Rectal smooth muscle tissue (tissue), 1 donor: Measurements from ENCODE around the gene GRID1.

ENCODE experiments used
- H3K27ac ChIP-seq: one replicate; pipeline ENCODE4 v1.7.0; 2013; ENCODE audit warnings: low read depth, low read length, inconsistent platforms
- H3K27me3 ChIP-seq: one replicate; pipeline ENCODE4 v1.7.0; 2013; ENCODE audit warnings: low read length; ENCODE audit not compliant: control insufficient read depth, insufficient read depth
- H3K36me3 ChIP-seq: one replicate; pipeline ENCODE4 v1.7.0; 2013; ENCODE audit warnings: low read length; ENCODE audit not compliant: control insufficient read depth, insufficient read depth
- H3K4me1 ChIP-seq: one replicate; pipeline ENCODE4 v1.7.0; 2013; ENCODE audit warnings: low read length; ENCODE audit not compliant: control insufficient read depth, insufficient read depth
- H3K4me3 ChIP-seq: one replicate; pipeline ENCODE4 v1.7.0; 2013; ENCODE audit warnings: low read length
- H3K9ac ChIP-seq: one replicate; pipeline ENCODE4 v1.7.0; 2013; ENCODE audit warnings: low read length

Gene GRID1

DNA sequence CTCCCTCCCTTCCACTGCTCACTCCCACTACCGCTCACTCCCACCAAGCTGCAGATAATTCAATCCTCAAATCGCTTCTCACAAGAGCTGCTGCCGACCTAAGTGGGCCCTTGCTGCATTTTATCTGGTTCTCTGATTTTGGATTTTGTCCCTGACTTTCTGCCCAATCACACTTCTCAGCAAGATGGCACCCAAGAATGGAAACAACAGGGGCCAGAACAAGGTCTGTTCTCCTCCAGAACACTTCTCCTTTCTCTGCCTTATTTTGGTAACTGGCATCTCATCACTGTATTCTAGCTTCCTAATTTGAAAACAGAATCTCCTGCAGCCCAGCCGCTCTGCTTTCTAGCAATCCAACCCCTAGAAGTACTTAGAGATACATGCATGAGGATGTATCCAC lies 172.8 kb downstream of the GRID1 start:
- H3K36me3 ChIP-seq = no peaks in the 10 kb centered on the region
- H3K27ac ChIP-seq = no peak overlapping the region
- no peaks in the 10 kb centered on the region for H3K27me3 ChIP-seq
- H3K9ac ChIP-seq = no peak overlapping the region
- no peaks in the 10 kb centered on the region for H3K4me1 ChIP-seq
- no peak overlapping the region for H3K4me3 ChIP-seq

- Histone ChIP-seq H3K4me1 (no peaks in the 10 kb centered on the region), H3K27ac (no peak overlapping the region), H3K36me3 (no peaks in the 10 kb centered on the region), H3K4me3 (no peak overlapping the region), H3K9ac (no peak overlapping the region), H3K27me3 (no peaks in the 10 kb centered on the region)
Measured at GRCh38 chr10:86192691-86193090, 173.9 kb downstream of the GRID1 start.

GRCh38 chr10:86192147-86192546 lies 174.4 kb downstream of the GRID1 start:
- Histone ChIP-seq H3K4me1 (no peaks in the 10 kb centered on the region), H3K27me3 (no peaks in the 10 kb centered on the region), H3K36me3 (no peaks in the 10 kb centered on the region), H3K9ac (no peak overlapping the region), H3K27ac (no peak overlapping the region), H3K4me3 (no peak overlapping the region)

- no peaks in the 10 kb centered on the region for H3K36me3 ChIP-seq
Measured at GRCh38 chr10:86191686-86192085, 174.9 kb downstream of the GRID1 start.

DNA sequence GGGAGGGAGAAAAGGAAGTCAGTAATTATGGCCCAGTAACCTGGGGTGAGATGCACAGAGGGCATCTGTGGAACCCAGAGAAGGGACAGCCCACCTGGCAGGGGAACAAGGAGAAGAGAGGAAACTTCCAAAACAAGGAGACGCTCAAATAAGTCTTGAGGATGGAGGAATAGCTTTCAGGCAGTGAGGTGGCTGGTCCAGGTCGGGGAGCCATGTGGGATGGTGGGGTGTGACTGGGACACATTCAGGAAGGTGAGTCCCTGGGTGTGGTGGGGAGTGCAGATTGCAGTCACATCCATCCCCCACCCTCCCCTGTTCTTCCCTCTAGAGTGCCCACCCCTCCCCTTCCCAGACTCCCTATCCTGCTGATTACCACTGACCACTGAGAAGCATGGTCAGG lies 175.4 kb downstream of the GRID1 start:
- H3K4me3 ChIP-seq = no peak overlapping the region
- H3K9ac ChIP-seq = no peak overlapping the region
- no peak overlapping the region for H3K27ac ChIP-seq
- no peaks in the 10 kb centered on the region for H3K36me3 ChIP-seq
- H3K27me3 ChIP-seq = no peaks in the 10 kb centered on the region
- H3K4me1 ChIP-seq = no peaks in the 10 kb centered on the region

More at GRCh38 chr10:86191686-86192085, 174.9 kb downstream of the GRID1 start:
- H3K4me3 ChIP-seq = no peak overlapping the region
- no peaks in the 10 kb centered on the region for H3K4me1 ChIP-seq
- no peak overlapping the region for H3K27ac ChIP-seq
- H3K9ac ChIP-seq = no peak overlapping the region
- H3K27me3 ChIP-seq = no peaks in the 10 kb centered on the region

DNA sequence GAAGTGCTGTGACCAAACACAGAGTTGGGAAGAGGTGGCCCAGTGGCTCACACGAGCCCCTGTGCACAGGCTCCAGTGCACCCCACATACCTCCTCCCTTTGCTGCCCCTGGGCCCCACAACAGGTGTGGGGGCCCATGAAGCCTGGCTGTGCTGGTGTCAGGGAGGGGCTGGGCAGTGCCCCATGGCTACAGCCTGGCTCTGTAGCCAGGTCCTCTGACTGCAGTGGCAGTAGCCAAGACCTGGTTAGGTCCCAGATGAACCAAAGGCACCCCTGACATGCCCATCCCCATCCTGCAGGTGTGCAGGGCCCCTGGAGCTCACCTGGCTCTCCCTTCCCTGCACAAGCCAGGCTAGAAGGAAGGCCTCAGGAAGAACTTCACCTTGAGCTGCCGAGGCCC lies 176.3 kb downstream of the GRID1 start:
- no peaks in the 10 kb centered on the region for H3K27me3 ChIP-seq
- H3K27ac ChIP-seq = no peak overlapping the region
- H3K4me3 ChIP-seq = no peak overlapping the region
- H3K4me1 ChIP-seq = no peaks in the 10 kb centered on the region
- no peaks in the 10 kb centered on the region for H3K36me3 ChIP-seq
- H3K9ac ChIP-seq = no peak overlapping the region

DNA sequence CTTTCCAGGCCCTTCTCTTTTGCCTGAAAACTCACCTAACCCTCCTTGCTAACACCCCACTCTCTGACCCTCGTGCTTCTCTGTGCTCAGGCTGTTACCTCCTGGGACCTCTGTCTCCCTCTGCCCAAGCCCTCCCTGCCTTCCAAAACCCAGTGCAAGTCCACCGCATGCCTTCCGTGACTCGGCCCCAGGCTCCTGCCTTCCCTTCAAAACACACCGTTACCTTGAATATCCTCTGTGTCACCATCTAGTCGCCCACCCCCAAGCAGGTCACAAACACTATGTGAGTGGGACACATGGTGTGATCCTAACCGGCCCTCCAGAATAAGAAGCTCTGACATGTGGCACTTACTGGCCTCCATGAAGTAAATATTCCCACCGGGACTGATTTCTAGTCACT lies 176.7 kb downstream of the GRID1 start:
- Histone ChIP-seq H3K27ac (no peak overlapping the region), H3K27me3 (no peaks in the 10 kb centered on the region), H3K36me3 (no peaks in the 10 kb centered on the region), H3K9ac (no peak overlapping the region), H3K4me1 (no peaks in the 10 kb centered on the region), H3K4me3 (no peak overlapping the region)

DNA sequence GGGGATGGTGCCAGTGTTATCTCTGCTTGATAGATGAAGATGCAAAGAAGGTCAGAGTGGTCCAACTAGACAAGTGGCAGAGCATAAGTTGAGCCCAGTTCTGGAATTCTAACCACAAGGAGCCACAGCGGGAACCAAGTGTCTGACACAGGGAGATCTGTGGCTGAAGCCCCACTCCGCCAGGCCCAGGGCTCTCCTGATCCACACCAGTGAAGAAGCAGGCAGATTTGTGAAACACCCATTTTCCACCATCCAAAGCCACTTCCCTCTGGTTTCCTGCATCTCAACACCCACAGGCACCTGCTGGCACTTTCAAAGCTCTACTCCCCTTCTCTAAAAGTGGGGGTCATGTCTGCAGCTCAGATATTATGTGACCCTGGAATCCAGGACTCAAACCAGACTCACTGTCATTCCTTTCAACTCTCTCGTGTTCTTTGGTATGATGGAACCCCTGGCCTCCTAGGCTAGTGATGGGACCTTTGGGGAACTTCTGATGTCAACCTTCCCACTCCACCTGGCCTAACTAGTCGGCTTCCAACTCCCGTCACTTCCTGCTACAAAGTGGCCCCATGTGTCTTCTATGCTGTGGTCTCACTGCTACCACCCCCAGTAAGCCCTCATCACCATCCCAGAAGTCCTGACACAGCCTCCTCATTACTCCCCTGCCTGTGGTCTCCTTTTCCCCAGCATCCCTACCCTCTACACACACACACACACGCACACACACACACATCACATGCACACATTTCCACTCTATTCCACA lies 177.6 kb downstream of the GRID1 start:
- H3K27me3 ChIP-seq = no peaks in the 10 kb centered on the region
- no peak overlapping the region for H3K4me3 ChIP-seq
- no peaks in the 10 kb centered on the region for H3K4me1 ChIP-seq
- H3K9ac ChIP-seq = no peak overlapping the region
- no peak overlapping the region for H3K27ac ChIP-seq
- H3K36me3 ChIP-seq = no peaks in the 10 kb centered on the region

- H3K36me3 ChIP-seq = no peaks in the 10 kb centered on the region
- H3K4me3 ChIP-seq = no peak overlapping the region
- H3K27ac ChIP-seq = no peak overlapping the region
- H3K27me3 ChIP-seq = no peaks in the 10 kb centered on the region
- no peak overlapping the region for H3K9ac ChIP-seq
- no peaks in the 10 kb centered on the region for H3K4me1 ChIP-seq
Measured at GRCh38 chr10:86188326-86188725, 178.3 kb downstream of the GRID1 start.

DNA sequence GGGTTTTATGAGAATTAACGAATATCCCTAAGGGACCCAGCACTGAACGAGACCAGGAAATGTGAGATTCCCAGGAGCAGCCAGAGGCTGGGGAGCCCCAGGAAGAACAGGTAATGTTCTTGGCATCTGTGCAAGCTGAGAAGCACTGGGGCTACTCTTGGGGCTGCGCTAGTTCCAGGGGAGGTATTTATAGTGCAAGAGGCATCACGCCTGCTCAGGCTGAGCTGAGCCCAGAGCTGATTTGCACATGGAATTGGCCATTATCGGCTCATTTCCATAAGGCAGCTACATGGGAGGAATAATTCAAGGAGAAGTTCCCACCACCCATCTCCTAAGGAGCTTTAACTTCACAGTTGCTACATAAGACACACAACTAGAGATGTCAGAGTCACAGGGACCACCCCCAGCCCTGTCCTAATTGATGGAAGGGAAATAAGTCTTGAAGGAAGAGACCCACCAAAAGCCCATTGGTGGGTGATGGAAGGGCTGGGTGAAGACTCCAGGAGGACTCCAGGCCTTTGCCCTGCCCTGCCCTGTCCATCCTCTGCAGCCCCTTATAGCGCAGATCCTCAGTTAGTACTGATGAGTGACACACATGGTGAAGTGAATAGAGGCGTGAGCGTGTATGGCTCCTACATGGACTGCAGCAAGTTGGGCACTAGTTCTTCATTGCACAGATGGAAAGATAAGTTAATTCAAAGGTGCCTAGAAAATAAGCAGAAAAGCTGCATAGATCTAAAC lies 178.9 kb downstream of the GRID1 start:
- H3K27me3 ChIP-seq = no peaks in the 10 kb centered on the region
- no peaks in the 10 kb centered on the region for H3K36me3 ChIP-seq
- H3K4me1 ChIP-seq = no peaks in the 10 kb centered on the region
- H3K9ac ChIP-seq = no peak overlapping the region
- no peak overlapping the region for H3K4me3 ChIP-seq
- H3K27ac ChIP-seq = no peak overlapping the region

DNA sequence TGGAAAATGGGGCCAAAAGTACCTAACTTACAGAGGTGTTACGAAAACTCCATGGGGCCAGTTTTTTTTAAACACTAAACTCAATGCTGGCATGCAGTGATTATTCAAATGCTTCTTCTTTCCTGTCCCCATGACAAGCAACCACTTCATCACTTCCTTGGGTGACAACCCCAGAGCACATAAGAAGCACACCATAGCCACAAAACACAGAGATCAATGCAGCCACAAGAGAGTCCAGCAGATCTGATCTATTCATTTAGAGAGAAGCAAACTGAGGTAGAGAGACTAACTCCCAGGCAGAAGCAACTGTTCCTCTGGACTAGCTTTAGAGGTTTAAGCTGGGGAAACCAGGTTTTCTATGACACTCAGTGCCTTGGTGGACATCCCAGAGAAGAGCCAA lies 180.0 kb downstream of the GRID1 start:
- Histone ChIP-seq H3K9ac (no peak overlapping the region), H3K27me3 (no peaks in the 10 kb centered on the region), H3K36me3 (no peaks in the 10 kb centered on the region), H3K4me1 (no peaks in the 10 kb centered on the region), H3K27ac (no peak overlapping the region), H3K4me3 (no peak overlapping the region)

DNA sequence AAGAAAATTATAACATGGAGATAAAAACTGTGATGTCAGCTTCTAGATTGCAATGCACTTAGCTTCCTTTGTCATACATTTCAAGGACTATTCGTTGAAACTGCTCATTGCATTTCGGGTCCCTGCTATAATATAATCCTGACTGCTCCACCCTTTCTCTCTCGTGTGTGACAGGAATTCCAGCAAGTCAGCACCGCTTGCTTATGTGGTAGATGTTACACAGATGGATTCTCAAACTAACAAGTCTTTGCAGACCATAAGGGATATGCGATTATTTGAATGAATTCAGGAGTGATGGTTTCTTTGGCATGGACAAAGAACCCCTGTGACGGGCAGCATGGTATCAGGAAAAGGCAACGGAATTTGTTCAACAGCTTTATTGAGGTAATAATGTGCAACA lies 184.0 kb downstream of the GRID1 start:
- no peaks in the 10 kb centered on the region for H3K36me3 ChIP-seq
- no peak overlapping the region for H3K9ac ChIP-seq
- H3K4me1 ChIP-seq = no peaks in the 10 kb centered on the region
- H3K4me3 ChIP-seq = no peak overlapping the region
- peaks cover 4% of the 10 kb centered on the region for H3K27me3 ChIP-seq
- H3K27ac ChIP-seq = no peak overlapping the region

DNA sequence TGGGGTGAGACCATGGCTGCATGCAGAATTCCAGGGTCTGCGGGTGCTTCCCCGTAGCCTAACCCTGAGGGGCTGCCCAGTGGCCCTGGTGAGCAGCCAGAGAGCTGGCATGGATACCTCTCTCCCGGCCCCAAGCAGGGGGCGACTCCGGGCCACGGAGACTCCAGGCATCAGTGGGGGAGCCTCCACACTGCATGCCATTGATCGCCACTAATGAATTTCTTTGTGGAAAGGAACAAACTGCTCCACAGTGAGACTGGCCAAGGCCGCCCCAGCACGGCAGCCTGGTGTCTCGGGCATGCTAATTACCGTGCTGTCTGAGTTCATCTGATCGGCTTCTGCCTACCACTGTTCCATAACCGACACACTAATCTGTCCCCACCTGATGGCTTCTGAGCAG lies 184.4 kb downstream of the GRID1 start:
- no peaks in the 10 kb centered on the region for H3K36me3 ChIP-seq
- H3K9ac ChIP-seq = no peak overlapping the region
- H3K4me1 ChIP-seq = no peaks in the 10 kb centered on the region
- H3K4me3 ChIP-seq = no peak overlapping the region
- H3K27ac ChIP-seq = no peak overlapping the region
- H3K27me3 ChIP-seq = peaks cover 4% of the 10 kb centered on the region
